ENCODE measurements around the gene COMTD1.
A peak's percentile ranks its signal among the peaks of the same experiment; 100 is the strongest.

Gene COMTD1

GRCh38 chr10:75244487-75245353, 9.0 kb upstream of the COMTD1 start:
- H3K27ac ChIP-seq = peak overlapping the region; percentile 51; the same call in 1 of the 2 replicates
- no peak for TF ChIP-seq CTCF (conservative IDR thresholded peaks at IDR 0.05)

DNA sequence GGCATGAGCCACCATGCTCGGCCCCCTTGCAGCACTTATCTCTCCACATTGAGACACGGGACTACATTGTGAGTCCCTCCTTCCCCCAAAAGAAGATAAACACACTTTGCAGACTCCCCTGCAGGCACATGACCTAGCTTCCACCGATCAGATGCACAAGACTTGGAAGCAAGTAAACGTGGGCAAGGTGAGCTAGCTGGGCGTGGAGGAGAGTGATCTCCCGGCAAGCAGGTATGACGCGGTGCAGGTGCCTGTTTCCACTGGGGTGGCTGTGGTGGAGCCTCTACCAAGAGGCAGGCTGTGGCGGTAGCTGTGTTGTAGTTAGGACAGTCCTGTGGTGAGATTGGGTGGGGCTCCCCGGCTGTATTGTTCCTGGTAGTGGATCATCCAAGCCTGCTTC, 7.7 kb upstream of the COMTD1 start:
- TF ChIP-seq CTCF (conservative IDR thresholded peaks at IDR 0.05) = no peak
- H3K27ac ChIP-seq = no peak overlapping the region

- no peak for TF ChIP-seq CTCF (conservative IDR thresholded peaks at IDR 0.05)
Measured at GRCh38 chr10:75240329-75241076, 4.7 kb upstream of the COMTD1 start.

GRCh38 chr10:75239096-75239790, 3.5 kb upstream of the COMTD1 start:
- H3K27ac ChIP-seq = no peak overlapping the region
- no peak for TF ChIP-seq CTCF (conservative IDR thresholded peaks at IDR 0.05)

More at GRCh38 chr10:75240329-75241076, 4.7 kb upstream of the COMTD1 start:
- H3K27ac ChIP-seq = no peak overlapping the region

GRCh38 chr10:75238182-75239095, 2.7 kb upstream of the COMTD1 start:
- TF ChIP-seq CTCF (conservative IDR thresholded peaks at IDR 0.05) = no peak

DNA sequence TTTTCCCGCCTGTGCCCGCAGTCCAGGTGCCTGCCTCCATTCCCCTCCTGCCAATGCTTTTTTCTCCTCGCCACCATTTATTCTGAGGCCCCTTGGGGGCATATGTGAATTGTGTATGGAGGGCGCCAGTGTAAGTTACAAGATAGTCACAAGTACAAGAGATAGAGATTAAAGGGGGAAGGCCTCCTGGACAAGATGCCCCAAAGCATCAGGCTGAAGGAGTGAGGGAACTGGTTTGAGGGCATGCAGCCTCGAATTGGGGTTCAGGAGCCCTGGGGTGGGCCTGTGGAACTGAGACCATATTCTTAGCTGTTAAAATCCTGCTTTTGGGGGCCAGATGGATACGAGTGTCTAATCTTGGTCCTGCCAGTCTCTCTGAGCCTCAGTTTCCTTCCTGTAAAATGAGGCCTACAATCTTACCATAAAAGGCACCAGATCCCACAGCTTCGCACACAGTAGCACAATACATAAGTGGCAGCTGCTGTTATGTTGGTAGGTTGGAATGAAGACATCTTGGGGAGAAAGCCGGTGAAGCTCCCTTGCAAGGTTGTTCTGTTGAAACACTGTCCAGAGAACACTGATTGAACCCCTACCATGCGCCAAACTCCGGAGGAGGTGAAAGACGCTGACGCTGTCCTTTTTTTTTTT, 545 bp upstream of the COMTD1 start:
- H3K27ac ChIP-seq = peak overlapping the region; percentile 90
- no peak; the same call in 1 of the 2 replicates for TF ChIP-seq CTCF (conservative IDR thresholded peaks at IDR 0.05)

More at GRCh38 chr10:75238182-75239095, 2.7 kb upstream of the COMTD1 start:
- no peak overlapping the region for H3K27ac ChIP-seq
